NB4 (cell line): ENCODE data around the gene KAT8.

Experiments
- TF ChIP-seq, protein P1 (sequence below): IDR thresholded peaks from one replicate; pipeline ENCODE4 v1.5.1; 2012; ENCODE audit warnings: low read depth, low read length
- TF ChIP-seq, protein P2 (sequence below): IDR thresholded peaks from 2 replicates; pipeline ENCODE4 v1.6.1; 2011; ENCODE audit warnings: low read depth, low read length

DNA sequence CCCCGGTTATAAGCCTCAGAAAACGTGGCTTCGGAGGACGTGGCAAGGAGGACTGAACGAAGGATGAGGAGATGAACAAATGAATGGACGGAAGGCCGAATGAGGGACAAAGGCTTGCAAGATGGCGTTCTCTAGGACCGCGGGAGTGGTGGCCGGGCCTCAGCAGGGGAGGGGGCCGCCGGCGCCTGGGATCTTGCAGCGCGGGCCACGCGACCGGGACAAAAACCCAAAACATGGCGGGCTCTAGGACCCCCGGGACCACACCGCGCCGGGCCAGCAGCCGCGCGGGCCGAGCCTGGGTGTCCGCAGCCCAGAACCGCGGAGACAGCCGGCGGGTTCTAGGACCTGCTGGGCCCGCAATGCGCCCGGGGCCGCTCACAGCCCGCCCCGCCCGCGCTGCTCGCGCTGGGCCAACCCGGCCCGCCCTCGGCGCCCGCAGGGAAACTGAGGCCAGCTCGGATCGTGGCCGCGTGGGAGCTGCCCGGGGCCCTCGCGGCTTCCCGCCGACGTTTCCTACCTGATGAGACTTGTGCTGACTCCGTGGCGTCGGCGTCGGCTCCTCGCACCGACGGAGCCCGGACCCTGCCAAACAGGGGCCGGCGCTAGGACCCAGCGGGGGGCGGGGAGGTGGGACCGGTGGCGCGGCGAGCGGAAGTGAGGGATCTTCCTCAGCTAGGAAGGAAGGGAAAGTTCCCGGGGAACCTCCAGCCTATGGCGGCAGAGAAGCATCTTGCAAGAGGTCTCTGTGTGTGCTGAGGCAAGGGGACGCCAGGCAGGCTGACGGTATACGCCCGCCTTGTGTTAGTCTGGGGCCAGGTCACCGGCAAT lies 44.1 kb upstream of the KAT8 start:
- TF ChIP-seq, protein P1, sequence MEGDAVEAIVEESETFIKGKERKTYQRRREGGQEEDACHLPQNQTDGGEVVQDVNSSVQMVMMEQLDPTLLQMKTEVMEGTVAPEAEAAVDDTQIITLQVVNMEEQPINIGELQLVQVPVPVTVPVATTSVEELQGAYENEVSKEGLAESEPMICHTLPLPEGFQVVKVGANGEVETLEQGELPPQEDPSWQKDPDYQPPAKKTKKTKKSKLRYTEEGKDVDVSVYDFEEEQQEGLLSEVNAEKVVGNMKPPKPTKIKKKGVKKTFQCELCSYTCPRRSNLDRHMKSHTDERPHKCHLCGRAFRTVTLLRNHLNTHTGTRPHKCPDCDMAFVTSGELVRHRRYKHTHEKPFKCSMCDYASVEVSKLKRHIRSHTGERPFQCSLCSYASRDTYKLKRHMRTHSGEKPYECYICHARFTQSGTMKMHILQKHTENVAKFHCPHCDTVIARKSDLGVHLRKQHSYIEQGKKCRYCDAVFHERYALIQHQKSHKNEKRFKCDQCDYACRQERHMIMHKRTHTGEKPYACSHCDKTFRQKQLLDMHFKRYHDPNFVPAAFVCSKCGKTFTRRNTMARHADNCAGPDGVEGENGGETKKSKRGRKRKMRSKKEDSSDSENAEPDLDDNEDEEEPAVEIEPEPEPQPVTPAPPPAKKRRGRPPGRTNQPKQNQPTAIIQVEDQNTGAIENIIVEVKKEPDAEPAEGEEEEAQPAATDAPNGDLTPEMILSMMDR = no peak
- TF ChIP-seq, protein P2, sequence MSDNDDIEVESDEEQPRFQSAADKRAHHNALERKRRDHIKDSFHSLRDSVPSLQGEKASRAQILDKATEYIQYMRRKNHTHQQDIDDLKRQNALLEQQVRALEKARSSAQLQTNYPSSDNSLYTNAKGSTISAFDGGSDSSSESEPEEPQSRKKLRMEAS = no peak; the same call in 1 of the 2 replicates
